Measurements from ENCODE around the gene DEFB108B. TPM values are rescaled to one million over a fixed set of nuclear protein-coding genes. Genes with fewer than 3 reads are reported as not detected.
A peak's percentile ranks its signal among the peaks of the same experiment; 100 is the strongest.
"Not testable (repeated sequence)": the region's sequence is repeated elsewhere in the genome, so short reads cannot be mapped to it uniquely, and the experiment has no call there.

Gene DEFB108B
- total RNA-seq, 2 experiments from 2014 or later, result not detected

DNA sequence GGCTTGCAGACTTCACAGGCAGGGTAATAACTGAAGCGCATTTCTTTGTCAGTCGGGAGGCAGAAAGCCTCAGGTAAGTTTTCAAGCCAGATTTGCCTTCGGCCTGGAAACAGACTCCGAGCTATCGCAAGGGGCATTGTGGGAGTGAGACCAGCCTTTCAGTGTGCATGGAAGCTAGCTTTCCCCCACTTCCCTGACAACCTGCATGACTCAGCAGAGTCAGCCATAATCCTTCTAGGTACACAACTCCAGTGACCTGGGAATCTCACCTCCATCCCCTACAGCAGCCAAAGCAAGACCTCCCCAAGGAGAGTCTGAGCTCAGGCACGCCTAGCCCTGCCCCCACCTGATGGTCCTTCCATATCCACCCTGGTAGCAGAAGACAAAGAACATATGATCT, 9.7 kb downstream of the DEFB108B start:
- DNase-seq; H3K4me3 Mint-ChIP-seq; H3K36me3 Mint-ChIP-seq; POLR2A ChIA-PET; H3K27me3 Mint-ChIP-seq; intact Hi-C loops (cut with micrococcal nuclease); H3K27ac Mint-ChIP-seq; H3K4me1 Mint-ChIP-seq (ENCODE audit: low read depth); H3K9me3 Mint-ChIP-seq: not testable (repeated sequence)
- CTCF ChIA-PET, result interaction anchor here (0.6 kb wide), 1 partner anchor 17 kb away, joined by 3 read pairs; no protein-coding TSS in a partner anchor

- intact Hi-C loops (cut with micrococcal nuclease); H3K36me3 Mint-ChIP-seq; H3K27me3 Mint-ChIP-seq; H3K4me1 Mint-ChIP-seq (ENCODE audit: low read depth); DNase-seq; H3K27ac Mint-ChIP-seq; POLR2A ChIA-PET; H3K4me3 Mint-ChIP-seq; CTCF ChIA-PET: not testable (repeated sequence)
- H3K9me3 Mint-ChIP-seq, result peaks cover 12% of the 10 kb centered on the region
Measured at GRCh38 chr11:71843355-71843754, 10.4 kb downstream of the DEFB108B start.

- H3K4me1 Mint-ChIP-seq (ENCODE audit: low read depth), result no peaks in the 10 kb centered on the region
- H3K27me3 Mint-ChIP-seq, result no peaks in the 10 kb centered on the region
- H3K27ac Mint-ChIP-seq, result no peak overlapping the region
- peaks cover 14% of the 10 kb centered on the region for H3K9me3 Mint-ChIP-seq
- peaks cover 3% of the 10 kb centered on the region for H3K36me3 Mint-ChIP-seq
- CTCF ChIA-PET, result no interaction called here
- intact Hi-C loops (cut with micrococcal nuclease), result no loop called here
- POLR2A ChIA-PET, result no interaction called here
- no peak overlapping the region for H3K4me3 Mint-ChIP-seq
- DNase-seq, result no peak
Measured at GRCh38 chr11:71843858-71844257, 10.9 kb downstream of the DEFB108B start.

DNA sequence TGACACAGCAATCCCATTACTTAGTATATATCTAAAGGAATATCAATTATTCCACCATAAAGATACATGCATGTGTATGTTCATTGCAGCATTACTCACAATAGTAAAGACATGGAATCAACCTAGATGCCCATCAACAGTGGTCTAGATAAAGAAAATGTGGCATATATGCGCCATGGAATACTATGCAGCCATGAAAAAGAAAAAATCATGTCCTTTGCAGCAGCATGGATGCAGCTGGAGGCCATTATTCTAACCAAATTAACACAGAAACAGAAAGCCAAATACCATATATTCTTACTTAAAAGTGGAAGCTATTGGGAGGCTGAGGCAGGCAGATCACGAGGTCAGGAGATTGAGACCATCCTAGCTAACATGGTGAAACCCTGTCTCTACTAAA, 20.9 kb downstream of the DEFB108B start:
- H3K27ac Mint-ChIP-seq; POLR2A ChIA-PET; DNase-seq; H3K4me3 Mint-ChIP-seq; CTCF ChIA-PET; intact Hi-C loops (cut with micrococcal nuclease); H3K27me3 Mint-ChIP-seq; H3K4me1 Mint-ChIP-seq (ENCODE audit: low read depth): not testable (repeated sequence)
- Mint-ChIP-seq H3K9me3 (peaks cover 11% of the 10 kb centered on the region), H3K36me3 (peaks cover 16% of the 10 kb centered on the region)

GRCh38 chr11:71855880-71856279, 22.9 kb downstream of the DEFB108B start:
- POLR2A ChIA-PET; DNase-seq; H3K27me3 Mint-ChIP-seq; H3K9me3 Mint-ChIP-seq; H3K4me1 Mint-ChIP-seq (ENCODE audit: low read depth); intact Hi-C loops (cut with micrococcal nuclease); CTCF ChIA-PET; H3K27ac Mint-ChIP-seq; H3K4me3 Mint-ChIP-seq: not testable (repeated sequence)
- H3K36me3 Mint-ChIP-seq, result peaks cover 12% of the 10 kb centered on the region

DNA sequence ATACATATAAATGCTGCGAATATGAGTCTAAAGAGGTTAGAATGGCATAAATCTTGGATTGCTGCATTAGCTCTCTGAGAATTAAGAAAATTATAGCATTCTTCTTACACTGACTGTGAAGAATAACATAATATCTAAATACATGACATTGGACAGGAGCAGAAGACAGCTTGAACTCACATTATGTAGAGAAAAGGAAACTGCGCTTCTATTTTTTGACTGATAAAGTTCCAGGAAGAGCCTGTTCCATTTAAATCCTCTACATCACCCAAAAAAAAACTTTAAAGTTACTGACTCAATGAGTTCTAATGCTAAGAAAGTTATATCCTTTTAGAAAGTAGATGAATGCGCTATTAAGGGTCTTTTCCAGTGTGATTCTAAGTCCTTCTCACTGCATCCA, 27.8 kb downstream of the DEFB108B start:
- H3K27me3 Mint-ChIP-seq; H3K9me3 Mint-ChIP-seq; H3K36me3 Mint-ChIP-seq; DNase-seq; POLR2A ChIA-PET; H3K4me3 Mint-ChIP-seq; intact Hi-C loops (cut with micrococcal nuclease); H3K4me1 Mint-ChIP-seq (ENCODE audit: low read depth); H3K27ac Mint-ChIP-seq: not testable (repeated sequence)
- CTCF ChIA-PET, result interaction anchor here (0.6 to 0.7 kb wide), 2 partner anchors 13 to 63 kb away, joined by 3 read pairs; no protein-coding TSS in a partner anchor

DNA sequence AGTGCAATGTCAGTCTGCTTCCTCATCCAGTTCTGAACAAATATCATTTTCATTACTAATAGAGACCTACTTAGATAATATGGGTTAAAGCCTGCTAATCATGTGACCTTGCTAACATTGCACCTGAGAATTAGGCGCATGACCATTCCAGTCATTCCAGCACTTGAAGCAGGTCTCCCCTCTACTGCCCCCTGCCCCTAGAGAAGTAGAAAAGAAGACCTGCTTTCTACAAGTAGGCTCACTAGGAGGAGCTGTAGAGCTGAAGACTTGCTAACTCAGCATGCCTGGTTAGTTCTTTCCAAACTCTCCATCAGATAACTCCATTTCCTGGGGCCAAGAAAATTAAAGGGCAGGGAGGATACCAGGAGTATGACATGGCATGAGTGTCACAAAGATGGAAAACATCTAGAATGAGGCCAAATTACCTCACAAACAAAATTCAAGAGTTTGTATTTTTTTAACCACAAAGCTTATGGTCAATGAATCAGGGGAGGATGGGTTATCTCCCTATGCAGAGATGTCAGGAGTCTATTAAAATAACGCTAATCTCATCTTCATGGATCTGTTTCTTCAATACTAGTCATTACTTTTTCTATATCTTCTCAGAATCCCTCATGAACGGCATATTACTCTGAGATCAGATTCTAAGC, 31.1 kb downstream of the DEFB108B start:
- CTCF ChIA-PET, result interaction anchor here (0.6 to 1.2 kb wide), 2 partner anchors 68 to 1527 kb away, joined by 3 read pairs; no protein-coding TSS in a partner anchor
- not testable (repeated sequence) for H3K36me3 Mint-ChIP-seq

DNA sequence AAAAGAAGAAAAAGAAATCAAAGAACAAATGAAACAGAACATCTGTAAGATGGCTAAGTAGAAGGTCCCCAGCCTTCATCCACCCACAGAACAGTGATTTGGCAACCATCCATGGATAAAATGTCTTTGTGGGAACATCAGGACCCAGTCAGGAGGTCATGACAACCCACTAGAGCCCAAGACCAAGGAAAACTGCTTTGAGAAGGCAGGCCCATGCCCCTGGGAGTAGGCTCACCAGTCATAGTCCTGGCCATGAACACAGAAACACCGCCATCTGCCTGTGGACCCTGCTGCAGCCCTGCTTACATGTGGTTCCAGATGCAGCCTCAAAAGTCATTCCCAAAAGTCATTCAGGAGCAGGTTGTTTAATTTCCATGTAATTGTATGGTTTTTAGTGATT, 34.2 kb downstream of the DEFB108B start:
- CTCF ChIA-PET; H3K4me3 Mint-ChIP-seq; H3K4me1 Mint-ChIP-seq (ENCODE audit: low read depth); H3K27ac Mint-ChIP-seq; H3K9me3 Mint-ChIP-seq; H3K36me3 Mint-ChIP-seq; H3K27me3 Mint-ChIP-seq; DNase-seq; POLR2A ChIA-PET; intact Hi-C loops (cut with micrococcal nuclease): not testable (repeated sequence)

More for the DNA sequence above, 31.1 kb downstream of the DEFB108B start:
- H3K27me3 Mint-ChIP-seq; H3K4me1 Mint-ChIP-seq (ENCODE audit: low read depth); H3K4me3 Mint-ChIP-seq; H3K27ac Mint-ChIP-seq; intact Hi-C loops (cut with micrococcal nuclease); H3K9me3 Mint-ChIP-seq: not testable (repeated sequence)
- POLR2A ChIA-PET, result interaction anchor here (0.6 kb wide), 1 partner anchor 1292 kb away, joined by 3 read pairs; no protein-coding TSS in a partner anchor
- peak; percentile 18 for DNase-seq

DNA sequence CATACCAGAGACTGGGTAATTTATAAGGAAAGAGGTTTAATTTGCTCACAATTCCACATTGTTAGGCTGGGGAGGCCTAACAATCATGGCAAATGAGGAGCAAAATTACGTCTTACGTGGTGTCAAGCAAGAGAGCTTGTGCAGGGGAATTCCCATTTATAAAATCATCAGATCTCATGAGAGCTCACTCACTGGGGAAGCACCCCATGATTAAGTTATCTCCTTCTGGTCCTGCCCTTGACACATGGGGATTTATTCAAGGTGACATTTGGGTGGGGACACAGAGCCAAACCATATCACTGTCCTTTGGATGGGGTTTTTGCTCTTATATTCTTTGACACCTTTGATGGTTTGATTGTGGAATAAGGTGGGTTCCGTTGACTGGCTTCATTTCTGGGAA, 36.9 kb downstream of the DEFB108B start:
- H3K27me3 Mint-ChIP-seq; intact Hi-C loops (cut with micrococcal nuclease); POLR2A ChIA-PET; H3K36me3 Mint-ChIP-seq; H3K4me1 Mint-ChIP-seq (ENCODE audit: low read depth); H3K27ac Mint-ChIP-seq; H3K4me3 Mint-ChIP-seq; H3K9me3 Mint-ChIP-seq; CTCF ChIA-PET: not testable (repeated sequence)
- DNase-seq, result peak; percentile 11

DNA sequence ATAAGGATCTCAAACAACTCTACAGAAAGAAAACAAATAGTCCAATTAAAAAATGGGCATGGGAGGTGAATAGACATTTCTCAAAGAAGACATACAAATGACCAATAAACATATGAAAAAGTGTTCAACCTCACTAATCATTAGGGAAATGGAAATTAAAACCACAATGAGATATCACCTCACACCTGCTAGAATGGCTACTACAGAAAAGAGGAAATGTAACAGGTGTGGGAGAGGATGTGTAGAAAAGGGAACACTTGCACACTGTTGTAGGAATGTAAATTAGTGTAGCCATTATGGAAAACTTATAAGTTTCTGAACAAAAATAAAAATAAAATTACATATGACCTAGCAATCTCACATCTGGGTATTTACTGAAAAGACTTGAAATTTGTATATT, 37.7 kb downstream of the DEFB108B start:
- DNase-seq; H3K27ac Mint-ChIP-seq; CTCF ChIA-PET; intact Hi-C loops (cut with micrococcal nuclease); POLR2A ChIA-PET; H3K9me3 Mint-ChIP-seq; H3K4me1 Mint-ChIP-seq (ENCODE audit: low read depth); H3K4me3 Mint-ChIP-seq; H3K27me3 Mint-ChIP-seq; H3K36me3 Mint-ChIP-seq: not testable (repeated sequence)

DNA sequence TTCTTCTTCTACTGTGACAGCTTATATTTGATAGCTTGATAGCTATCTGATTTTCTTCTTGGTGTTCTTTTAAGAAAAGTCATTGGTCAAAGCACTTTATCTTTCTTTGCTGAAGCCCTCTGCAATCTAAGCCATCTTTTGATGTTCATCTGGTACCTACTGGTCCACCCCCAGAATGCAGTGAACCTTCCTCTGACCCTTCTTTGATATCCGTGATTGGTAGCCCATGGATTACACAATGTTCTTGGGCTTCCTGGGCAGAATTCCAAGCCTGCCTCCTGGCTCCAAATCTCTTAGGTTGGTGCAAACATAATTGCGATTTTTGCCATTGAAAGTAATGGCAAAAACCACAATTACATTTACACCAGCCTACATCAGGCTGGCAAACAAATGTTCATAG, 43.3 kb downstream of the DEFB108B start:
- peaks cover 19% of the 10 kb centered on the region for H3K36me3 Mint-ChIP-seq
- CTCF ChIA-PET; H3K9me3 Mint-ChIP-seq; intact Hi-C loops (cut with micrococcal nuclease); DNase-seq; H3K27me3 Mint-ChIP-seq; H3K4me1 Mint-ChIP-seq (ENCODE audit: low read depth); POLR2A ChIA-PET; H3K4me3 Mint-ChIP-seq; H3K27ac Mint-ChIP-seq: not testable (repeated sequence)

DNA sequence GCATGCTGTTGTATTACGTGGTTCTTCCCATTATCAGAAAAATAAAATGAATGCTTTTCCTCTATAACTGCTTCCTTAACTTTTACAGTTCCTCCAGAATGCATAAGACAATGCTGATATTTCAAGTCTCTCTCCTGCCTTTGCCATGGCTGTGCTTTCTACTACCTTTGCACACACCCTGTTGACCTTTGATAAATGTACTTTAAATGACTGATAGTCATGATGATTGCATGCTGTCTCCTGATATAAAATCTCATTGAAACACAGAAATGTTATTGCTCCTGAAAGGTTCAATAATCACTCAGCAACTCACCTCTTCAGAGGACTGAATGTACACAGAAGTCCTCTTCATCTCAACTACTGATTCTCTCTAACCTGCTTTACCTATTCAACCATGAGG, 45.1 kb downstream of the DEFB108B start, which contains the start of gene DEFB131B:
Gene DEFB131B, plus strand, starts transcription at position 395 of the 400 bp plus-strand sequence. Its CDS starts 0 bp downstream, at position 395.
- peaks cover 19% of the 10 kb centered on the region for H3K36me3 Mint-ChIP-seq
- CTCF ChIA-PET; POLR2A ChIA-PET; H3K27me3 Mint-ChIP-seq; H3K4me1 Mint-ChIP-seq (ENCODE audit: low read depth); H3K9me3 Mint-ChIP-seq; DNase-seq; H3K27ac Mint-ChIP-seq; H3K4me3 Mint-ChIP-seq; intact Hi-C loops (cut with micrococcal nuclease): not testable (repeated sequence)

DNA sequence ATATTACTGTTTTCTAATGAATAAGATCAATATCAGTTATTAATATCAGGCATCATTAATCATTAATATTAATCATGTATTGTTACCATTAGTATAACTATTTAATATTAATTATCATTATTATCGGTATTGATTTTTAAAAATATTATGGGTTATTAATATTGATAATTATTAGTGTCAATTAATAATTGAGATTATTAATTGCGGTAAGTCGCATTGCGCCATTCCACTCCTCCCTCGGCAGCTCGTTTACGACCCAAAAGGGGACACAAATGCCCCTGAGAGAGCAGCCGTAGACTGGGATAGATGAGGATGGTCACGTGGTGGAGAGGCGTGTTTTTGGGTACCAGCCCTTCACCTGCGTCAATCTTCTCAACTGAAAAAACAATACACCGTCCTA, 52.8 kb downstream of the DEFB108B start:
- H3K27ac Mint-ChIP-seq; POLR2A ChIA-PET; H3K27me3 Mint-ChIP-seq; H3K4me3 Mint-ChIP-seq; intact Hi-C loops (cut with micrococcal nuclease); H3K9me3 Mint-ChIP-seq; CTCF ChIA-PET; DNase-seq; H3K36me3 Mint-ChIP-seq; H3K4me1 Mint-ChIP-seq (ENCODE audit: low read depth): not testable (repeated sequence)

Data from activated CD4-positive, alpha-beta memory T cell treated with anti-CD3 and anti-CD28 coated beads for 36 hours (primary cell).